ENCODE measurements around the gene EDEM2.
"Not testable (repeated sequence)": the region's sequence is repeated elsewhere in the genome, so short reads cannot be mapped to it uniquely, and the experiment has no call there.

Gene EDEM2

DNA sequence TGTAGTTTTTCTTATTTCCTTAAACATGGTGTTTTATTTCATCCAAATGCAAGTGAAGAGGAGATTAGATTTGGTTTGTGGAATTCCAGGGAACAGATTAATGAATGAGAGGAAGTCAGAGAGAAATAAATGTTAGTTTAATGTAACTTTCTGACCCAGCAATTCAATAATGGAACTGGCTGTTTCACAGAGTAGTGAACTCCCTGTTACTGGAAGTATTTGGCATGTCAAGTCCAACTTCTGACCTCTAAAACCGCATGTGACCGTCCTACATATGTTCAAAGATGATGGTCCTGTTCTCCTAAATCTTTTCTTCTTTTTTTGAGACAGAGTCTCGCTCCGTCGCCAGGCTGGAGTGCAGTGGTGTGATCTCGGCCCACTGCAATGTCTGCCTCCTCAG, 43.4 kb upstream of the EDEM2 start:
- TF ChIP-seq CTCF (IDR thresholded peaks at IDR 0.05; ENCODE audit: insufficient read depth, low read length, poor library complexity, severe bottlenecking), result no peak
- no peaks in the 10 kb centered on the region for H3K27me3 ChIP-seq (replicated peaks; ENCODE audit: control insufficient read depth, insufficient read depth, low read length)
- H3K4me3 ChIP-seq (replicated peaks; ENCODE audit: low read depth, low read length), result no peak overlapping the region
- no peaks in the 10 kb centered on the region for H3K36me3 ChIP-seq (ENCODE audit: control insufficient read depth, insufficient read depth, low read length)
- no peak for DNase-seq (ENCODE audit: extremely low read depth, insufficient read length)

DNA sequence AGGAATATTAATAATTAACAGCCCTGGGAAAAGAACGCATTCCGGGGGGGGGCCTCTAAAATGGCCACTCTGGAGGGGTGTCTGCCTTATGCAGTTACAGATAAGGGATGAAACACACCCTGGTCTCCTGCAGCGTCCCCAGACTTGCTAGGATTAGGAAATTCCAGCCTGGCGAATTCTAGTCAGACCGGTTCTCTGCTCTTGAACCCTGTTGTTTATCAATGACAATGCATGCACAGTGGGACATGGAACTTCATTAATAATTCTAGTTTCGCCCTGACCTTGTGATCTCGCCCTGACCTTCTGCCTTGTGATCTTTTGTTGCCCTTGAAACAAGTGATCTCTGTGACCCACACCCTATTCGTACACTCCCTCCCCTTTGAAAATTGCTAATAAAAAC, 42.1 kb upstream of the EDEM2 start:
- H3K36me3 ChIP-seq (ENCODE audit: control insufficient read depth, insufficient read depth, low read length); H3K4me3 ChIP-seq (replicated peaks; ENCODE audit: low read depth, low read length); DNase-seq (ENCODE audit: extremely low read depth, insufficient read length); H3K27me3 ChIP-seq (replicated peaks; ENCODE audit: control insufficient read depth, insufficient read depth, low read length): not testable (repeated sequence)

- Histone ChIP-seq H3K36me3 (ENCODE audit: control insufficient read depth, insufficient read depth, low read length) (no peaks in the 10 kb centered on the region), H3K4me3 (replicated peaks; ENCODE audit: low read depth, low read length) (no peak overlapping the region), H3K27me3 (replicated peaks; ENCODE audit: control insufficient read depth, insufficient read depth, low read length) (no peaks in the 10 kb centered on the region)
- DNase-seq (ENCODE audit: extremely low read depth, insufficient read length), result no peak
- TF ChIP-seq CTCF (IDR thresholded peaks at IDR 0.05; ENCODE audit: insufficient read depth, low read length, poor library complexity, severe bottlenecking), result no peak
Measured at GRCh38 chr20:35187584-35188190, 40.6 kb upstream of the EDEM2 start.

- H3K36me3 ChIP-seq (ENCODE audit: control insufficient read depth, insufficient read depth, low read length); DNase-seq (ENCODE audit: extremely low read depth, insufficient read length); H3K4me3 ChIP-seq (replicated peaks; ENCODE audit: low read depth, low read length); H3K27me3 ChIP-seq (replicated peaks; ENCODE audit: control insufficient read depth, insufficient read depth, low read length): not testable (repeated sequence)
Measured at GRCh38 chr20:35186691-35187289, 39.7 kb upstream of the EDEM2 start.

DNA sequence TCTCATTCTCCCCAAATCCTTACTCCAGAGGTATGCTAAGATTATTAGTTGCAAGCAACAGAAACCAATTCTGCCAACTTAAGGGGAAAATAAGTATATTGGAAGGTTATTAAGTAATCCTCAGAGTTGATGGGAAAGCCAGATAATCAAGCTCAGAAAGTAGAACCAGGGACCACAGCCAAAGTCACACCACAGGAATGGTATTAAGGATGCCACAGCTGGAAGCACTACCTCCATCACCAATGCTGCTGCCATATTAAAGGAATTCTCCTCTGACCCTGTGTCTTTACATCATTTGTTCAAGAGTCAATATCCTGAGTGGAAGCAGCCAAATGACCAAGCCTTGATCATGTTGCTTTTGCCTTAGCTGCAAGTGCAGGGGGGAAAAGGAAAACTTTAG, 34.6 kb upstream of the EDEM2 start:
- no peak overlapping the region for H3K4me3 ChIP-seq (replicated peaks; ENCODE audit: low read depth, low read length)
- DNase-seq (ENCODE audit: extremely low read depth, insufficient read length), result no peak
- no peaks in the 10 kb centered on the region for H3K36me3 ChIP-seq (ENCODE audit: control insufficient read depth, insufficient read depth, low read length)
- no peak for TF ChIP-seq CTCF (IDR thresholded peaks at IDR 0.05; ENCODE audit: insufficient read depth, low read length, poor library complexity, severe bottlenecking)
- no peaks in the 10 kb centered on the region for H3K27me3 ChIP-seq (replicated peaks; ENCODE audit: control insufficient read depth, insufficient read depth, low read length)

DNA sequence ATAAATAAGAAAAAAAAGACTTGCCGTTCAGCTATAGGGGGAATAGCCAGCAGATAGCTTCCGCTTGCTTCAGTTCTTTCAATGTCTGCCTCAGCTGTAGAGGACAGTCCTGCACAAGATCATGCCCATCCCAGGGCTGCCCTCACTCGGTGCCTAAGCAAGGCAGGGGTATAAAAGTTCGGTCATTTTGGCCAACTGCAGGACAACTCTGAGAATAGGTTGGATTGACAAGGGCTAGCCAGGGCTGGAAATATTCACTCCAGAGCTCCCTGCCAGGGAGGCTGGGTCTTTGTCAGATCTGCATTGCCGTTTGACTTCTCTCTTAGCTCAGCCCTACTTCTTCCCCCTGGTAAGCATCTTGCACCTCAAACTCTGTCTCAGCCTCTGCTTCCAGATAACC, 33.1 kb upstream of the EDEM2 start:
- TF ChIP-seq CTCF (IDR thresholded peaks at IDR 0.05; ENCODE audit: insufficient read depth, low read length, poor library complexity, severe bottlenecking), result no peak
- no peak for DNase-seq (ENCODE audit: extremely low read depth, insufficient read length)
- H3K4me3 ChIP-seq (replicated peaks; ENCODE audit: low read depth, low read length), result no peak overlapping the region
- H3K27me3 ChIP-seq (replicated peaks; ENCODE audit: control insufficient read depth, insufficient read depth, low read length), result no peaks in the 10 kb centered on the region
- no peaks in the 10 kb centered on the region for H3K36me3 ChIP-seq (ENCODE audit: control insufficient read depth, insufficient read depth, low read length)

Data from GM06990 (cell line).